Stimulated activated naive CD8-positive, alpha-beta T cell treated with anti-CD3 and anti-CD28 coated beads, Interleukin-15, Interleukin-2, amounts not matched to agents 100 ng/mL and 50 ng/mL, for 24 hours (primary cell): ENCODE results near the gene PSMB2.

ENCODE experiments used
- H3K27ac Mint-ChIP-seq: one replicate; pipeline ENCODE4 v1.8.0; 2021; ENCODE audit warnings: mild to moderate bottlenecking, mixed read lengths
- H3K27me3 Mint-ChIP-seq: one replicate; pipeline ENCODE4 v1.8.0; 2021; ENCODE audit warnings: mixed read lengths
- H3K36me3 Mint-ChIP-seq: one replicate; pipeline ENCODE4 v1.8.0; 2021; ENCODE audit warnings: low read depth, mixed read lengths
- H3K4me1 Mint-ChIP-seq: one replicate; pipeline ENCODE4 v1.8.0; 2021; ENCODE audit warnings: low read depth, mixed read lengths
- H3K4me3 Mint-ChIP-seq: one replicate; pipeline ENCODE4 v1.8.0; 2021; ENCODE audit warnings: mild to moderate bottlenecking, mixed read lengths
- H3K9me3 Mint-ChIP-seq: one replicate; pipeline ENCODE4 v1.8.0; 2021; ENCODE audit warnings: mixed read lengths

Gene PSMB2

GRCh38 chr1:35657851-35658250, 16.5 kb upstream of the PSMB2 start:
- H3K4me3 Mint-ChIP-seq = no peak overlapping the region
- H3K27ac Mint-ChIP-seq = no peak overlapping the region
- no peaks in the 10 kb centered on the region for H3K9me3 Mint-ChIP-seq
- no peaks in the 10 kb centered on the region for H3K4me1 Mint-ChIP-seq
- peaks cover 7% of the 10 kb centered on the region for H3K27me3 Mint-ChIP-seq
- no peaks in the 10 kb centered on the region for H3K36me3 Mint-ChIP-seq

- Mint-ChIP-seq H3K27ac (no peak overlapping the region), H3K27me3 (peaks cover 7% of the 10 kb centered on the region), H3K4me3 (no peak overlapping the region), H3K4me1 (no peaks in the 10 kb centered on the region), H3K36me3 (no peaks in the 10 kb centered on the region), H3K9me3 (no peaks in the 10 kb centered on the region)
Observed at GRCh38 chr1:35656863-35657232, 15.5 kb upstream of the PSMB2 start.

DNA sequence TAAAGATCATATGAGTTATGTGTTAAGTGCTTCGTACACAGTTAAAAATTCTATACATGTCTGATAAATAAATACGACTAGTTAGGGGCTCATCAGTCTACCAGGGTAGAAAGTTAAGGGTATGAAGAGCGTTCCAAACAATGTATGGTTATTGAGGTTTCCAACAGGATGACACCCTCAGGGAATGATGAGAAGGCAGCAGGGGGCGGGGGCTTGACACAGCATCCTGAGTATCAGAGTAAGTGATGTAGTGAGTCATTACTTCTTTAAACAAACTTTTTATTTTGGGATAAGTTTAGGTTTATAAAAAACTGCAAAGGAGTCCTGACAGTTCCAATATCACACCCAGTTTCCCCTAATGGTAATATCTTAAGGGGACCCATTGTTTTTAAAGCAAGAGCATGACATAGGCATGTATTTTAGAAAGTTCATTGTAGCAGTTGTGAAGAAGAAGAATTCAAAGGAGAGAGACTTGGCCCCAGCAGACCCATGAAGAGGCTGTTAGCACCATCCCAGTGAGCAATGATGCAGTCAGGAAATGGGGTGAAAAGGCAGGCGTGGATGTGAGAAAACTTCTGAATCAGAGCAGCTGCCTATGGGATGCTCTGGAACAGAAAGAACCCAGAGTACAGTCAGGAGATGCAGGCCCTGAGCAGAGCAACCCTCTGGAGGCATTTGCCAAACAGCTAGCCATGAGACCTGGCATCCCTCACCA, 15.0 kb upstream of the PSMB2 start:
- Mint-ChIP-seq H3K27ac (no peak overlapping the region), H3K27me3 (peaks cover 4% of the 10 kb centered on the region), H3K4me1 (no peaks in the 10 kb centered on the region), H3K36me3 (no peaks in the 10 kb centered on the region), H3K9me3 (no peaks in the 10 kb centered on the region), H3K4me3 (no peak overlapping the region)

DNA sequence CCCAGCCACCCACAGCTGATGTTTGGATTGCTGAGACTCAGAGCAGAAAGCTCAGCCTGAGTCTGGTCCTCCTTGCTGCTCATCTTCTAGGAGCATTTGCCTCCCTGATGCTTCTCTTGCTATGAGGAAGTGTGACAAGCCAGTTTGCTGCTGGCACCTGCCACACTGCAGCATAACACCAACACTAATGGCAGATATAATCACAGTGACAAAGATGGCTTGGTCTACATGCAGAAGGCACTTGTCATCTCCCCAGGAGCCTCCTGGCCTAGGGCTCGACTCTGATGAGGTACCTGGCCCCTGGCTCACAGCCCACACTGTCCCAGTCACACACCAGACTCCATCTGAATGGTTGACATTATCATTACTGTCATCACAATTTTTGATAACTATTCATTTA, 13.9 kb upstream of the PSMB2 start:
- Mint-ChIP-seq H3K27me3 (no peaks in the 10 kb centered on the region), H3K4me1 (no peaks in the 10 kb centered on the region), H3K36me3 (no peaks in the 10 kb centered on the region), H3K9me3 (no peaks in the 10 kb centered on the region), H3K4me3 (no peak overlapping the region), H3K27ac (no peak overlapping the region)

GRCh38 chr1:35650416-35650815, 9.1 kb upstream of the PSMB2 start:
- H3K36me3 Mint-ChIP-seq = no peaks in the 10 kb centered on the region
- no peaks in the 10 kb centered on the region for H3K4me1 Mint-ChIP-seq
- H3K4me3 Mint-ChIP-seq = no peak overlapping the region
- peaks cover 10% of the 10 kb centered on the region for H3K27me3 Mint-ChIP-seq
- no peaks in the 10 kb centered on the region for H3K9me3 Mint-ChIP-seq
- H3K27ac Mint-ChIP-seq = no peak overlapping the region

- Mint-ChIP-seq H3K27me3 (peaks cover 21% of the 10 kb centered on the region), H3K4me1 (peaks cover 12% of the 10 kb centered on the region), H3K27ac (no peak overlapping the region), H3K36me3 (peaks cover 3% of the 10 kb centered on the region), H3K4me3 (no peak overlapping the region), H3K9me3 (no peaks in the 10 kb centered on the region)
Observed at GRCh38 chr1:35646043-35646442, 4.7 kb upstream of the PSMB2 start.

GRCh38 chr1:35644204-35644603, 2.9 kb upstream of the PSMB2 start:
- Mint-ChIP-seq H3K4me3 (no peak overlapping the region), H3K36me3 (peaks cover 3% of the 10 kb centered on the region), H3K4me1 (peaks cover 18% of the 10 kb centered on the region), H3K27ac (no peak overlapping the region), H3K9me3 (no peaks in the 10 kb centered on the region), H3K27me3 (peaks cover 21% of the 10 kb centered on the region)

DNA sequence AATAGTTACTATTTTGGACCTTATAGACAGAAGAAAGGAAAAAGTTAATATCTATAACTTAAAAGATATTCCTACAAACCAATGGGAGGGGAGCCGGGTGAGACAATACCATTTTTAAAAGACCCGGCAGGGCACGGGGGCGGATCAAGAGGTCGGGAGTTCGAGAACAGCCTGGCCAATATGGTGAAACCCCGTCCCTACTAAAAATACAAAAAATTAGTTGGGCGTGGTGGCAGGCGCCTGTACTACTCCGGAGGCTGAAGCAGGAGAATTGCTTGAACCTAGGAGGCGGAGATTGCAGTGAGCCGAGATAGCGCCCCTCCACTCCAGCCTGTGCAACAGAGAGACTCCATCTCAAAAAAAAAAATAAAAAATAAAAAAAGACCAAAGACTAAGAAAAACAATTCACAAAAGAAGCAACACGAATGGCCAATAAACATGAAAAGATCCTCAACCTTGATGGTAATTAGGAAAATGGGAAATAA, 1.2 kb upstream of the PSMB2 start:
- peak overlapping the region; percentile 100 for H3K4me3 Mint-ChIP-seq

GRCh38 chr1:35640380-35641232, 720 bp downstream of the PSMB2 start:
- peak overlapping the region; percentile 100 for H3K4me3 Mint-ChIP-seq

More for the DNA sequence above, 1.2 kb upstream of the PSMB2 start:
- H3K27me3 Mint-ChIP-seq = peaks cover 17% of the 10 kb centered on the region
- no peaks in the 10 kb centered on the region for H3K9me3 Mint-ChIP-seq
- H3K27ac Mint-ChIP-seq = peak overlapping the region; percentile 100
- H3K4me1 Mint-ChIP-seq = peaks cover 32% of the 10 kb centered on the region
- H3K36me3 Mint-ChIP-seq = peaks cover 11% of the 10 kb centered on the region

GRCh38 chr1:35637401-35637809, 3.9 kb downstream of the PSMB2 start:
- Mint-ChIP-seq H3K27me3 (no peaks in the 10 kb centered on the region), H3K9me3 (no peaks in the 10 kb centered on the region), H3K4me3 (peak overlapping the region; percentile 86), H3K4me1 (peaks cover 45% of the 10 kb centered on the region), H3K36me3 (peaks cover 39% of the 10 kb centered on the region), H3K27ac (peak overlapping the region; percentile 92)

More at GRCh38 chr1:35640380-35641232, 720 bp downstream of the PSMB2 start:
- Mint-ChIP-seq H3K27me3 (peaks cover 11% of the 10 kb centered on the region), H3K27ac (peak overlapping the region; percentile 100), H3K9me3 (no peaks in the 10 kb centered on the region), H3K36me3 (peaks cover 19% of the 10 kb centered on the region), H3K4me1 (peaks cover 44% of the 10 kb centered on the region)

- Mint-ChIP-seq H3K4me3 (no peak overlapping the region), H3K9me3 (no peaks in the 10 kb centered on the region), H3K36me3 (peaks cover 67% of the 10 kb centered on the region), H3K27me3 (no peaks in the 10 kb centered on the region), H3K4me1 (peaks cover 30% of the 10 kb centered on the region), H3K27ac (no peak overlapping the region)
Observed at GRCh38 chr1:35633547-35633946, 7.8 kb downstream of the PSMB2 start.

GRCh38 chr1:35631396-35631795, 9.9 kb downstream of the PSMB2 start:
- Mint-ChIP-seq H3K36me3 (peaks cover 81% of the 10 kb centered on the region), H3K27ac (no peak overlapping the region), H3K27me3 (no peaks in the 10 kb centered on the region), H3K9me3 (no peaks in the 10 kb centered on the region), H3K4me3 (no peak overlapping the region), H3K4me1 (peaks cover 14% of the 10 kb centered on the region)

GRCh38 chr1:35629051-35629450, 12.3 kb downstream of the PSMB2 start:
- no peaks in the 10 kb centered on the region for H3K27me3 Mint-ChIP-seq
- peaks cover 72% of the 10 kb centered on the region for H3K36me3 Mint-ChIP-seq
- H3K9me3 Mint-ChIP-seq = no peaks in the 10 kb centered on the region
- H3K4me3 Mint-ChIP-seq = no peak overlapping the region
- no peak overlapping the region for H3K27ac Mint-ChIP-seq
- peaks cover 8% of the 10 kb centered on the region for H3K4me1 Mint-ChIP-seq

DNA sequence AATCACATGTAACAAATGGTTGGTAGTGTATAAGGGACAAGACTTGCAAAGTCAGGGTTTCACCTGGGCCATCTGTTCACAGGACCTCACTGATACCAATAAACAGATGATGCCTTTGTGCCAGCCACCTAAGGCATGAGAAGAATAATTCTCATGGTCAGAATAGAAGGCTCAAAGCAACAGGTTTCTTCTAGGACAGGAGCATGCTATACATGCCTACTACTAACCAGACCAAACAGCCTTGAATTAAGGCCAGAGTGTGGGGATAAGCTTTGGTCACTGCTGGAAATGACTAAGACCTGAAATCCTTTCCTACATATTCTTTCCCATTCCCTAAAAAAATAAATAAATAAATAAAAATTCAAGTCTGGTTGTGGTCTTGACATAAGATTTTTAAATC, 17.5 kb downstream of the PSMB2 start:
- no peaks in the 10 kb centered on the region for H3K27me3 Mint-ChIP-seq
- H3K9me3 Mint-ChIP-seq = no peaks in the 10 kb centered on the region
- peaks cover under 1% of the 10 kb centered on the region for H3K4me1 Mint-ChIP-seq
- H3K4me3 Mint-ChIP-seq = no peak overlapping the region
- no peak overlapping the region for H3K27ac Mint-ChIP-seq
- peaks cover 62% of the 10 kb centered on the region for H3K36me3 Mint-ChIP-seq

GRCh38 chr1:35622510-35623178, 18.7 kb downstream of the PSMB2 start:
- H3K27ac Mint-ChIP-seq = no peak overlapping the region

More at GRCh38 chr1:35622510-35623178, 18.7 kb downstream of the PSMB2 start:
- no peaks in the 10 kb centered on the region for H3K4me1 Mint-ChIP-seq
- peaks cover 62% of the 10 kb centered on the region for H3K36me3 Mint-ChIP-seq
- no peaks in the 10 kb centered on the region for H3K9me3 Mint-ChIP-seq
- no peaks in the 10 kb centered on the region for H3K27me3 Mint-ChIP-seq
- H3K4me3 Mint-ChIP-seq = no peak overlapping the region
